Activated CD4-positive, alpha-beta T cell treated with anti-CD3 and anti-CD28 coated beads for 36 hours (primary cell): Measurements from ENCODE around the gene DAP. TPM values are rescaled to one million over a fixed set of nuclear protein-coding genes. Genes with fewer than 3 reads are reported as not detected.

ENCODE experiments used
- ATAC-seq: fragments of 200-7000 bp; cut with Tn5 transposase; one replicate; pipeline ENCODE4 v1.10.0; 2021; ENCODE audit warnings: mild to moderate bottlenecking, moderate library complexity
- CTCF ChIA-PET: fragments of 350-600 bp; sonication (Branson Sonifier 250); formaldehyde crosslinking; loops from one replicate; lab custom pipeline; 2021; ENCODE audit warnings: antibody characterized with exemption; lab: Charles Lee
- POLR2A ChIA-PET: fragments of 350-600 bp; sonication (Branson Sonifier 250); formaldehyde crosslinking; loops from one replicate; lab custom pipeline; 2021; ENCODE audit warnings: antibody characterized with exemption, inconsistent platforms; lab: Charles Lee
- DNase-seq: peaks from one replicate; pipeline ENCODE4 v3.0.0-alpha.2; 2020
- H3K27ac Mint-ChIP-seq: one replicate; pipeline ENCODE4 v1.8.0; 2021; ENCODE audit warnings: mixed read lengths
- H3K27me3 Mint-ChIP-seq: one replicate; pipeline ENCODE4 v1.8.0; 2021; ENCODE audit warnings: mixed read lengths
- H3K36me3 Mint-ChIP-seq: one replicate; pipeline ENCODE4 v1.8.0; 2021; ENCODE audit warnings: low read depth, mixed read lengths
- H3K4me1 Mint-ChIP-seq: one replicate; pipeline ENCODE4 v1.8.0; 2021; ENCODE audit warnings: mixed read lengths
- H3K4me3 Mint-ChIP-seq: one replicate; pipeline ENCODE4 v1.8.0; 2021; ENCODE audit warnings: mild to moderate bottlenecking, moderate library complexity, mixed read lengths
- H3K9me3 Mint-ChIP-seq: one replicate; pipeline ENCODE4 v1.8.0; 2021; ENCODE audit warnings: low read depth, mixed read lengths
- intact Hi-C, 2 experiments: fragments of 100-400 bp; cut with DNase I in 1 of 2; cut with micrococcal nuclease in 1 of 2; formaldehyde crosslinking; loops; one replicate each; pipeline versions ENCODE4 v1.14.2 to v1.15.1; 2022 to 2024; cut with DNase I, micrococcal nuclease
- total RNA-seq, 2 experiments: library from RNA; stranded (reverse); gene quantifications; one replicate each; pipeline ENCODE4 v1.2.3, GENCODE V29; 2021

DAP gene
- total RNA-seq, 2 experiments from 2014 or later, result 41.4 to 44.0 TPM

DNA sequence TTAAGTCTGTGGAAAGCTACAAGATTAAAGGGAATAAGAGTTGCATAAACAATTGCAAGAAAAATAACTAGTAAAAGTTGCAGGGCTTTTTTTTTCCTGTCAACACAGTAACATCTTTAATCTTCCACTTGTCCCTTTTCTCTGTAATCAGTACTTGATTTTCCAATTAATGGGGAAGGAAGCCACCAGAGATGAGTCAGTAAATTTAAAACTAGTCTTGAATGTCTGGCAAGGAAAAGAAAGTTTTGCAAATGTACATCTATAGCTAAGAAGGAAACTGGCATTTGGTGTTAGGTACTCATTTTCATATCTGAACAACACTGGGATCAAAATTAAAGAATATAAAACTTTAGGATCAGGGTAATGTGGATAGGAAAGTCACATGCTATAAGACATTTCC is 17.1 kb downstream of the DAP start:
- peaks cover 14% of the 10 kb centered on the region for H3K9me3 Mint-ChIP-seq
- ATAC-seq (no peak), DNase-seq (no peak)
- no peaks in the 10 kb centered on the region for H3K27me3 Mint-ChIP-seq
- ChIA-PET POLR2A (no interaction called here), CTCF (interaction anchor here (0.7 kb wide), 2 partner anchors 36 to 117 kb away, joined by 3 read pairs; no protein-coding TSS in a partner anchor)
- no peak overlapping the region for H3K4me3 Mint-ChIP-seq
- no peak overlapping the region for H3K27ac Mint-ChIP-seq
- intact Hi-C loops, result no loop called here
- peaks cover 2% of the 10 kb centered on the region for H3K4me1 Mint-ChIP-seq
- H3K36me3 Mint-ChIP-seq, result peaks cover 64% of the 10 kb centered on the region

DNA sequence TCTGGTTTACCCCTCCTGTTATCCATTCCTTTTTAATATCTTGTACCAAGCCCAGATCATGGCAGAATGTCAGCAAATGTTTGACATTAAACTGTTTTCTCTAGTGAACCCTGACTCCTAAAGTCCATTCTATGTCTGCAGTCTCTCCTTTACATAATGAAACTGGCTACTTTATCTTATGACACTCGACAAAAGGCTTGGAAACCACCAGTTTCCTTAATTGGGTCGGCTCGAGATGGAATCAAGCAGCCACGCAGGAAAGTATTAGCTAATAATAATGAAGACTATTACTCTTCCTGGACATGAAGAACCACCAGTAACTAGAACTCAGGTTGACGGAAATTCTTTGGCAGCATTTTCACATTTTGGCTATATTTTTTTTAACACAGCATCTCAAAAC is 17.5 kb downstream of the DAP start:
- Mint-ChIP-seq H3K27ac (no peak overlapping the region), H3K27me3 (no peaks in the 10 kb centered on the region), H3K4me1 (peaks cover 2% of the 10 kb centered on the region), H3K36me3 (peaks cover 66% of the 10 kb centered on the region), H3K4me3 (no peak overlapping the region), H3K9me3 (peaks cover 14% of the 10 kb centered on the region)
- POLR2A ChIA-PET, result no interaction called here
- ATAC-seq (no peak), DNase-seq (no peak)
- CTCF ChIA-PET, result interaction anchor here (0.7 kb wide), 2 partner anchors 36 to 116 kb away, joined by 3 read pairs; no protein-coding TSS in a partner anchor
- intact Hi-C loops, result no loop called here

DNA sequence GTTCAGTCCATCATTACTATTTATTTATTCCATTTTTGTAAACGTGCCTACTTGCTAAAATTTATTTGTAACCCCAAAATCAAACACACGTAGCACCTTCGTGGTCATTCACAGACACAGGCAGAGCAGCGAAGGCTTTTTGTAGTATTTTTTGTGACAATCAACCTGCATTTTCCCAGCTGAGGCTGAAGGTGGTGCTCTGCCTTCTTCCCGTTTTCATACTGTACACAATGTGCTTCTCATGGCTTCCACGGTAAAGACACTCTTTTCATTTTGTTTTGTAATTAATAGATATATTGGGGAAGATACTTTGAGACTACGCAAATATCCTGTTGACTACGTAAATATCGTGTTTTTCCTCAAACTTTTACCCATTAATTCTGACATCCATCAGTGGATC is 19.4 kb downstream of the DAP start:
- DNase-seq (no peak), ATAC-seq (no peak)
- Mint-ChIP-seq H3K4me1 (peaks cover 2% of the 10 kb centered on the region), H3K9me3 (peaks cover 14% of the 10 kb centered on the region), H3K27me3 (no peaks in the 10 kb centered on the region), H3K4me3 (no peak overlapping the region), H3K36me3 (peaks cover 63% of the 10 kb centered on the region), H3K27ac (no peak overlapping the region)
- POLR2A ChIA-PET, result no interaction called here
- intact Hi-C loops, result no loop called here
- CTCF ChIA-PET, result no interaction called here

DNA sequence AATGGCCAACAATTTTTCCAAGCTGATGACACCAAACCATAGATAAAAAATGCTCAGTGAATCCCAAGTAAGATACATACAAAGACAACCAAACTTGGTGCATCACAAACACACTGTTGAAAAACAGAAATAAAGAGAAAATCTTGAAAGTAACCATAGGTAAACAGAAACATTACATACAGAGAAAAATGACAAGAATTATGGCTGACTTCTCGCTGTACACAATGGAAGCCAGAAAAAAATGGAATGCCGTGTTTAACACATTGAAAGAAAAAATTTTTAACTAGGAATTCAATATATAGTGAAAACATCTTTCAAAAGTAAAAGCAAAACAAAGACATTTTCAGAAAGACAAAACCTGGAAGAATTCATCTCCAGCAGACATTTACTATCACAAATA is 20.6 kb downstream of the DAP start:
- intact Hi-C loops, result no loop called here
- Mint-ChIP-seq H3K27me3 (no peaks in the 10 kb centered on the region), H3K4me3 (no peak overlapping the region), H3K9me3 (peaks cover 14% of the 10 kb centered on the region), H3K27ac (no peak overlapping the region), H3K4me1 (peaks cover 2% of the 10 kb centered on the region), H3K36me3 (peaks cover 53% of the 10 kb centered on the region)
- ChIA-PET POLR2A (no interaction called here), CTCF (no interaction called here)
- ATAC-seq (no peak), DNase-seq (no peak)

DNA sequence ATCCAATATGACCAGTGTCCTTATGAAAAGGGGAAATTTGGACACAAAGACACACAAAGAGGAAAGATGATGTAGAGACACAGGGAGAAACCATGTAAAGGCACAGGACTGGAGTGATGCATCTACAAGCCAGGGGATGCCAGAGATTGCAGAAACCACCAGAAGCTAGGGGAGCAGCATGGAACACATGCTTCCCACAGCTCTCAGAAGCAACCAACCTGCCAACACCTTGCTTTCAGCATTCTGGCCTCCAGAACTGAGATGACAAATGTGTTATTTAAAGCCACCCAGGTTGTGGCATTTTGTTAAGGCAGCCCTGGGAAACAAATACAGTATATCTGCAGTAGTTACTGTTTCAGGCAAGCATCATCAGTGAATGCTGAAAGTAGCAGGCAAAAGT is 23.2 kb downstream of the DAP start:
- H3K4me1 Mint-ChIP-seq, result peaks cover 2% of the 10 kb centered on the region
- no peak for DNase-seq
- H3K4me3 Mint-ChIP-seq, result no peak overlapping the region
- no peak overlapping the region for H3K27ac Mint-ChIP-seq
- peaks cover 14% of the 10 kb centered on the region for H3K9me3 Mint-ChIP-seq
- POLR2A ChIA-PET, result no interaction called here
- intact Hi-C loops, result no loop called here
- no peak for ATAC-seq
- H3K36me3 Mint-ChIP-seq, result peaks cover 40% of the 10 kb centered on the region
- CTCF ChIA-PET, result no interaction called here
- no peaks in the 10 kb centered on the region for H3K27me3 Mint-ChIP-seq

DNA sequence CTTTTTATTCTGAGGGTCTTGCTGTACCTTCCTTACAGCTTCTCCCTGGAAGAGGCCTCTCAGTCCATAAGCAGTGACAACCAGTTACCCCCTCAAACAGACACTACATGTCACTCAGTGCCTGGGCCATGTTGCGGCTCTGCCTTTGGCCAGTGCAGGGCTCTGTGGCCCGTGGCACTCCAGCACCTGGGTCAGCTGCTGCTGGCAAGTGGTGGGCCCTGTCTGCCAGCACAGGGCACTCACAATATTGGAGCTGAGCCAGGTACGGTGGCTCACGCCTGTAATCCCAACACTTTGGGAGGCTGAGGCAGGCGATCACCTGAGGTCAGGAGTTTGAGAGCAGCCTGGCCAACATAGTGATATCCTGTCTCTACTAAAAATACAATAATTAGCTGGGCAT is 24.2 kb downstream of the DAP start:
- no peak overlapping the region for H3K27ac Mint-ChIP-seq
- no peaks in the 10 kb centered on the region for H3K27me3 Mint-ChIP-seq
- intact Hi-C loops, result no loop called here
- peaks cover 7% of the 10 kb centered on the region for H3K4me1 Mint-ChIP-seq
- DNase-seq, result no peak
- peaks cover 38% of the 10 kb centered on the region for H3K36me3 Mint-ChIP-seq
- POLR2A ChIA-PET, result no interaction called here
- CTCF ChIA-PET, result interaction anchor here (1.0 kb wide), 1 partner anchor 35 kb away, joined by 3 read pairs; no protein-coding TSS in a partner anchor
- ATAC-seq, result no peak
- peaks cover 11% of the 10 kb centered on the region for H3K9me3 Mint-ChIP-seq
- no peak overlapping the region for H3K4me3 Mint-ChIP-seq

DNA sequence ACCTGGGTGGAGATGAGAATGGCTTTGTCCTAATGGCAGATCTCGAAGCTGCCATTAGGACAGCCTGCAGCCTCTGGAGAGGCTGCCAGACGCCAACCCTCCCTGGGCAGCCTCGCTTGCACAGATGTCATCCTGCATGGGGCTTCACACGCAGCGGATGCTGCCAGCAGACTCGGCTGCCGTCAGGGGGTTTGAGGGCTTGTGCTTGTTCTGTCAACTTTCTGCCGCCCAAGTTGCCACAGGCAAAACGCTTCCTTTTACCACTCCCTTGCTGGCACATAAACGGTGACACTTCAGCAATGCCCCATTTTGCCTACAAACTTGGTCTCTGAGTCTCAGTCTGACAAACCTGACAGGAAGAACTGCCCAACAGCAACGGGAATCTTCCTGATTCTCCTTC is 24.7 kb downstream of the DAP start:
- H3K36me3 Mint-ChIP-seq, result peaks cover 33% of the 10 kb centered on the region
- no peak overlapping the region for H3K27ac Mint-ChIP-seq
- ChIA-PET CTCF (interaction anchor here (1.0 kb wide), 1 partner anchor 34 kb away, joined by 3 read pairs; no protein-coding TSS in a partner anchor), POLR2A (no interaction called here)
- intact Hi-C loops, result no loop called here
- DNase-seq (no peak), ATAC-seq (no peak)
- H3K27me3 Mint-ChIP-seq, result no peaks in the 10 kb centered on the region
- H3K9me3 Mint-ChIP-seq, result peaks cover 7% of the 10 kb centered on the region
- H3K4me1 Mint-ChIP-seq, result peaks cover 7% of the 10 kb centered on the region
- H3K4me3 Mint-ChIP-seq, result no peak overlapping the region

DNA sequence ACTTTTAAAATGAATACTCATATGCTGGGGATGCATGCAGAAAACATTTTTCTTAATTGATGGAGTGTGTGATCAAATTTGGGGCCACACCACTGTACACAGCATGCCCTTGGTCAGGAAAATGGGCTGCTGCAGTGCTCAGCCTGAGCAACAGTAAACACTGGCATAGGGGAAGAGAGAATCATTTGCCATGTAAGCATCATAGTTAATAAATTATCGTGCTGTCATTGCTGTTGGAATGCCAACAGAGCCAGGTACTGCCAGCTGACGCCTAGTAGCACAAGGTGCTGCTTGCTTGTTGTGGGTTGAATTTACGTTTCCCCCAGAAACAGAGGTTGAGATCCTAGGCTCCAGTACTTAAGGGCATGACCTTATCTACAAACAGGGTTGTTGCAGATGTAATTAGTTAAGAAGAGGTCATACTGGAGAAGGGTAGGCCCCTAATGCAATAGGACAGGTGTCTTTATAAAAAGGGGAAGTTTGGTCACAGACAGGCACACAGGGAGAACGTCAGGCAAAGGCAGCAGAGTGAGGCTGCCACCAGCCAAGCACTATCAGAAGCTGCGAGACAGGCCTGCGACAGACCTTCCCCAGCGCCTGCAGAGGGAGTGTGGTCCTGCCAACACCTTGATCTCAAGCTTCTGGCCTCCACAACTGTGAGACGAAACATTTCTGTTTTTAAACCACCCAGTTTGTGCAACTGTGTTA is 25.3 kb downstream of the DAP start:
- H3K9me3 Mint-ChIP-seq, result peaks cover 4% of the 10 kb centered on the region
- H3K27ac Mint-ChIP-seq, result no peak overlapping the region
- ATAC-seq, result no peak
- CTCF ChIA-PET, result interaction anchor here (1.2 kb wide), 1 partner anchor 11 kb away, joined by 3 read pairs; no protein-coding TSS in a partner anchor
- no peaks in the 10 kb centered on the region for H3K27me3 Mint-ChIP-seq
- intact Hi-C loops, result no loop called here
- H3K4me1 Mint-ChIP-seq, result peaks cover 7% of the 10 kb centered on the region
- DNase-seq, result no peak
- H3K36me3 Mint-ChIP-seq, result peaks cover 27% of the 10 kb centered on the region
- POLR2A ChIA-PET, result interaction anchor here (0.6 kb wide), 1 partner anchor 155 kb away, joined by 5 read pairs; no protein-coding TSS in a partner anchor
- H3K4me3 Mint-ChIP-seq, result no peak overlapping the region

DNA sequence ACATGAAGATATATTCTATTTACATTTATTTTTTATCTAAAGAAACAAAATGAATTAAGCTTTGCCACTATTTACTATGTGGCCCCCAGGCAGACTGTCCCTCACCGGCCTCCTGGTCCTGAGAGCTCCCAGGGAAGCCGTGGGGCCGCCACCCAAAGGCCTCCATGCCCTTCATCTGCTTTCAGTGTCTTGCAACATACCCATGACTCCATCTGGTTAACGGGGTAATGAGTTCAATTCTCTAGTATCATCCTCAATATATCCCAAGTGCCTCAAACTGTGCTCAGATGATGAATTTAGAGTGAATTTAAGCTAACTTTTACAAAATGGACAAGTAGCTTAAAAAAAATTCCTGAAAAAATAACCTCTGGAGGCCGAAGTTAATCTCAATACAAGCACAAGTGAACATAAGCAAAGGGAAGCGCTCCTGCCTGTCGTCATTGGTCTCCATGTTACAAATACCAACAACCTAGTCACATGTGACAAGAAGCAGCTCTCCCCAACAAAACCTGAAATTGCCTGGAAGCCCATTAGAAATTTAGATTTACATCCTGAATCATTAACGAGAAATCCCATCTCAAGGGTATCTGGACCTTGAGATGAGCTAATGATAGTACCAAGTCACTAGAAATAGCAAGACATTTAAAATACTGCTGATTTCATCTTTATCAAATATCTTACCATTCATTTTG is 26.1 kb downstream of the DAP start:
- Mint-ChIP-seq H3K4me1 (peaks cover 6% of the 10 kb centered on the region), H3K27me3 (no peaks in the 10 kb centered on the region), H3K27ac (no peak overlapping the region), H3K36me3 (peaks cover 20% of the 10 kb centered on the region), H3K4me3 (no peak overlapping the region), H3K9me3 (peaks cover 2% of the 10 kb centered on the region)
- ATAC-seq, result no peak
- DNase-seq, result no peak
- intact Hi-C loops, result no loop called here
- ChIA-PET CTCF (interaction anchor here (0.7 to 1.2 kb wide), 2 partner anchors 12 to 16 kb away, joined by 3 read pairs; no protein-coding TSS in a partner anchor), POLR2A (interaction anchor here (0.6 kb wide), 1 partner anchor 18 kb away, joined by 3 read pairs; no protein-coding TSS in a partner anchor)

DNA sequence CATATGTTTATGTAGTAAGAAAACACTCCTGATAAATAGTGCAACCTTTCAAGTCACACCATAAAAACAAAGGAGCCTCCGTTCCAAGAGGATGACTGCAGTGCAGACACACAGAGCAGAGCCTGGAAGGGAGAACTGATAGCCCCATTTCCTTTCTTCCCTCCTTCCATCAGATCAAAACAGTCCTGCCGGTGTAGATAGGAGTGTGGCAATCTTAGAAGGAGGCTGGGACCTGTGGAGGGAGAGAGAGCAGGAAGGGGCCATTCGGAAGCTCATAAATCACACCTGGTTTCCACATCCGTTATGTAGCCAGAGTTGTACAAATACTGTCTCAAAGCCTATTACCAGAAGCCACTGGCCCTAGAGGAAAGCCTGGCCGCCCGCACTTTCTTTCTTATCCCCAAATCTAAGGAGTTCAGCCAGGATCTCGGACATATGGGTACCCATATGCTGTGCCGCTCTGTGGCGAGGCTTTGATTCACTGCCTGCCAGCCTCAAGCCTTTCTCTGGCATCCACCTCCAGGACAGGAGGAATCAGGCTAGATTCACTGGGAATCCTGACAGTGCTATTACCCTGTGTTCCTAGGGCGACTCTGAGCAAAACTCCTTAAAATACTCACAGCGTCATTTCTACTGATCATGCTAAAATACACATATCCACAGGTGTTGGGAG is 26.9 kb downstream of the DAP start:
- Mint-ChIP-seq H3K4me3 (no peak overlapping the region), H3K36me3 (peaks cover 17% of the 10 kb centered on the region), H3K4me1 (peaks cover 6% of the 10 kb centered on the region), H3K27me3 (no peaks in the 10 kb centered on the region), H3K27ac (no peak overlapping the region), H3K9me3 (no peaks in the 10 kb centered on the region)
- ATAC-seq (no peak), DNase-seq (no peak)
- ChIA-PET POLR2A (interaction anchor here (0.6 kb wide), 1 partner anchor 17 kb away, joined by 3 read pairs; no protein-coding TSS in a partner anchor), CTCF (interaction anchor here (0.7 kb wide), 1 partner anchor 17 kb away, joined by 3 read pairs; no protein-coding TSS in a partner anchor)
- intact Hi-C loops, result no loop called here

DNA sequence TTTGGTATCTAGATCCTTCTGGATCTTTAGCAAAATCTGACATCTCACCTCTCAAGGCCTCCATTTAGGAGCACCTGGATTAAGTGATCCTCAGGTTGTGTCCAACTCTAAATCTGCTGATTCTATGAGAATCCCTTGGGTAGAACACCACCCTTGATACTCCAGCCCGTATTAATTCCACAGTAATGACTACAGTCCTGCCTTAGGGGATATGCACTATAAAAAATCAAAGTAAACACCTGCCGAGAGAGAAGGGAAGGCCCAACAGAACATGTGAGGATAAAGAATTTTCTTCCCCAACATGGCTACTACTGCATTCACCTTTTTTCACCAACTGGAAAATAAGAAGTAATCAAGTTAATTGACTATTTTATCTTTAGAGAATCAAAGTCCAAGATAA is 27.6 kb downstream of the DAP start:
- H3K27ac Mint-ChIP-seq, result no peak overlapping the region
- H3K9me3 Mint-ChIP-seq, result no peaks in the 10 kb centered on the region
- CTCF ChIA-PET, result no interaction called here
- H3K36me3 Mint-ChIP-seq, result peaks cover 14% of the 10 kb centered on the region
- no peaks in the 10 kb centered on the region for H3K27me3 Mint-ChIP-seq
- H3K4me3 Mint-ChIP-seq, result no peak overlapping the region
- ATAC-seq, result no peak
- intact Hi-C loops, result no loop called here
- no peak for DNase-seq
- POLR2A ChIA-PET, result no interaction called here
- peaks cover 7% of the 10 kb centered on the region for H3K4me1 Mint-ChIP-seq
